Tibial nerve (tissue), 3 donors: Measurements from ENCODE around the gene IBA57.

ENCODE experiments used
- CTCF ChIP-seq, 5 experiments: fragments of 200-600 bp in 3 of 5; fragments of 450-650 bp in 2 of 5; sonication (generic) in 3 of 5; IDR thresholded peaks; one replicate each; pipeline ENCODE4 v1.5.1; 2016 to 2019; ENCODE audit warnings: antibody characterized with exemption in 5 of 5, mild to moderate bottlenecking in 3 of 5, moderate library complexity in 2 of 5
- POLR2A ChIP-seq, 2 donors: fragments of 450-650 bp; IDR thresholded peaks; one replicate each; pipeline ENCODE4 v1.6.1; 2017; ENCODE audit warnings: antibody characterized with exemption in 2 of 2, mild to moderate bottlenecking in 2 of 2, moderate library complexity in 2 of 2

DNA sequence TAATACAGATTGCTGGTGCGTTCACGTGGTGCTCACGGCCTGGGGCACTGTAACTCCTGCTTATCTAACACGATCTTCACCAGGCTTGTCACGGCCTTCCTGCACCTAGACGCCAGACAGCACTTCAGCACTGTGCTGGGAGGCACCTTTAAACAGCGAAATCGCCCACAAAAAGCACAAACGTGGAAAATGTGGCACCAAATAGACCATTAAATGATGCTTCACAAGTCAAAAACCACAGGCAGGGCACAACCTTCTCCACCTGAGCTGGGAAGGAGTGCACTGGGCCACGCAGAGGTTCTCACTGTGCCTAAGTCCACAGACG lies 20.0 kb downstream of the IBA57 start:
- TF ChIP-seq POLR2A (IDR thresholded peaks at IDR 0.05) = no peak
- TF ChIP-seq CTCF (IDR thresholded peaks at IDR 0.05) = no peak
